Left hindlimb (tissue), 1 donor: ENCODE data around the gene SSR4.

Experiments used
- DNase-seq: peaks from one replicate; pipeline ENCODE4 v3.0.0-alpha.2; 2018

Gene SSR4

GRCh38 chrX:153769865-153770600 is 24.4 kb upstream of the SSR4 start:
- no peak for DNase-seq

- no peak for DNase-seq
Observed at GRCh38 chrX:153770601-153771414, 23.7 kb upstream of the SSR4 start.

- DNase-seq = no peak
Observed at GRCh38 chrX:153771415-153772315, 22.8 kb upstream of the SSR4 start.

- DNase-seq = no peak
Observed at GRCh38 chrX:153772316-153773217, 21.9 kb upstream of the SSR4 start.

GRCh38 chrX:153773218-153773611 is 21.3 kb upstream of the SSR4 start:
- no peak for DNase-seq

- no peak for DNase-seq
Observed at GRCh38 chrX:153773741-153774575, 20.5 kb upstream of the SSR4 start.

- peak; percentile 8 for DNase-seq
Observed at GRCh38 chrX:153774576-153775292, 19.7 kb upstream of the SSR4 start.

GRCh38 chrX:153775293-153776119 is 19.0 kb upstream of the SSR4 start:
- DNase-seq = peak; percentile 11

- peak; percentile 8 for DNase-seq
Observed at GRCh38 chrX:153776120-153776599, 18.3 kb upstream of the SSR4 start.

GRCh38 chrX:153776611-153777045 is 17.8 kb upstream of the SSR4 start:
- peak; percentile 15 for DNase-seq

- peak; percentile 9 for DNase-seq
Observed at GRCh38 chrX:153777261-153778090, 17.0 kb upstream of the SSR4 start.

- DNase-seq = peak; percentile 26
Observed at GRCh38 chrX:153778181-153778580, 16.3 kb upstream of the SSR4 start.

- DNase-seq = peak; percentile 25
Observed at GRCh38 chrX:153778684-153779101, 15.8 kb upstream of the SSR4 start.

GRCh38 chrX:153779891-153780677 is 14.4 kb upstream of the SSR4 start:
- DNase-seq = peak; percentile 33

GRCh38 chrX:153780678-153781427 is 13.6 kb upstream of the SSR4 start, which contains the start of gene SRPK3:
TSS of gene SRPK3 (plus strand) at chrX:153781041. CDS start at chrX:153781087, 46 bp downstream.
- peak; percentile 59 for DNase-seq

GRCh38 chrX:153781428-153782047 is 12.9 kb upstream of the SSR4 start:
- DNase-seq = no peak
